ENCODE data around the gene RALGDS.

Gene RALGDS

DNA sequence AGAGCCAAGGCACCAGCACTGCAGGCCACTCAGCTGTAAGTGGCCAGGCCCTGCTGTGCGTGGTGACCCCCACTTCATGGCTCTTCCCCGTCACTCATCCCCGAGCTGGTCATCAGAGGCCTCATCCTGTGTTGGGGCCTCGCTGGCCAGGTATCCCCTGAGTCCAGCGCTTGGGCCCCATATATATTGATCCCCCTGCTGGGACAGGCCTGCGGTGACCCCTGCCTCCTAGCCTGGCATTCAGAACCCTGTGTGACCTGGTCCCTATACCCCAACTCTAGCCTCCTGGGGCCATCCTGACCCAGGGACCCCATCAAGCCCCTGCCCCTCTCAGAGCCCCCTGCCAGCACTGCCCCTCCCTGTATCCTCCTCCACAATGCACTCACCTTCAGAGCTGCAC is 30.0 kb upstream of the RALGDS start:
- no peak for DNase-seq (ENCODE audit: low read depth in 2 of 2)

GRCh38 chr9:133149130-133150015 is 28.3 kb upstream of the RALGDS start:
- peak; percentile 71 to 77 for DNase-seq (ENCODE audit: low read depth in 2 of 2)

DNA sequence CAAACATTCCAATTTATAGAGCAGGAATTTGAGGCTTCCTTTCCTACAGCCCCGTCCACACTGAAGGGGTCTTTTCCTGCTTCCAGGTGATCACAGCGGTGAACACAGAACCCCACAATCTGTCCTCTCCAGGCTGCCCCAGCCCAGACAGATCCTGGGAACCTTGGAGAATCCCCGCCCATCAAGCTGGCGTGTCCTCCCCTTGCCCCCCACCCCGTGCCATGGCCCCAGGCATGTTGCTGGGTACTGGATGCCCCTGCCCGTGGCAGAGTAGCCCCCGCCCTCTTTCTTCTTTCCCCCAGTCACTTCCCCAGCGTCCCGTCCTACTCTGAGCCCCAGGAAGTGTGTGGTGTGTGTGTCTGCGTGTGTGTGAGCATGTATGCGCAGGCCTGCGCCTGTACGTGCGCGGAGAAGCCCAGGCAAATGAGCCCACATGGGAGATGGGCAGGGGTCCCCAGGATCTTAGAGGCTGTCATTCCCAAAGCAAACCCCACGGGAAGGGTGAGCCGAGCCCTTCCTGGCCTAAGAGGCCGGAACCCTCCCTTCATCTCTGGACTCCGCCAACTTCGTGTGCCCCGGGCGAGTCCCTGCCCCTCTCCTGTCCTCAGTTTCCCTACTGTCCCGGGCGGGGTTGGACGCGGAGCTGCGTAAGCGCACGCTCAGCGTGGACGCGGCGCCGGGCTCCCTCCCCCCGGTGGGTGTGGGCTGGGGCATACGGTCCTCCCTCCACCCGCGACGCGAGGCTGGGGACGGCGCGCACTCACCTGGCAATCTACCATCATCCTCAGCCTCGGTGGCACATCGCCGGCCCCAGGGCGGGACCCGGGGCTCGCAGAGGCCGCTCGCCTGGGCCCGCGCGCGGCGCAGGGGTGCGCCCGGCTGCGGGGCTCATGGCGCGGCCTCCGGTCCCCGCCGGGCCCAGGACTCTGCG is 27.4 kb upstream of the RALGDS start:
- DNase-seq (ENCODE audit: low read depth in 2 of 2) = no peak

GRCh38 chr9:133147412-133148198 is 26.6 kb upstream of the RALGDS start:
- peak; percentile 79 to 80 for DNase-seq (ENCODE audit: low read depth in 2 of 2)

DNA sequence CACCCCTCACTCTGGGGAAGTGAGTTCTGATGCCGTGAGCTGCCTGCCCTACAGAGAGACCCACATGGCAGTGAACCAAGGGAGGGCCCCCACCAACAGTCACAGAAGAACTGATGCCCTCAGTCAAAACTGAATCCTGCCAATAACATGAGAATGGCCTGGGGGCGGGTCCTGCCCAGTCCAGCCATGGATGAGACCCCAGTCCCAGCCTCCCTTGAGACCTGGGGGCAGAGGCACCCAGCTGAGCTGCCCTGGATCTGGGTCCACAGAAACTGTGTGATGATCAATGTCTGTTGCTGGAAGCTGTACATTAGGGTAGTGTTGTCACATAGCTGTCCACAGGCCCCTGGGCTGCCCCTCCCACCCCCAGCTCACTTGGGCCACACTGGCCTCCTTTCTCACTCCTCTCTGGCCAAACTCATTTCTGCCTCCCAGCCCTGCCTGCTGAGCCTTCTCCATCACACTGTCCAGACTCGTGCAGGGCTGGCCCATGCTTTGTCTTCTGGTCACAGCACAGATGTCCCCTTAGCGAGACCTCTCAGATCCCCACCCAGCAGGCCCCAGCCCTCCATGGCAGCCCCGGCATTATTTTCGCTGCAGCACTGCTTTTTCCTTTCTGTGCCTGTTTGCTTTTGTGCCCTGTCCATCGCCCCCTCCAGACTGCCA is 25.8 kb upstream of the RALGDS start:
- DNase-seq (ENCODE audit: low read depth in 2 of 2) = no peak

DNA sequence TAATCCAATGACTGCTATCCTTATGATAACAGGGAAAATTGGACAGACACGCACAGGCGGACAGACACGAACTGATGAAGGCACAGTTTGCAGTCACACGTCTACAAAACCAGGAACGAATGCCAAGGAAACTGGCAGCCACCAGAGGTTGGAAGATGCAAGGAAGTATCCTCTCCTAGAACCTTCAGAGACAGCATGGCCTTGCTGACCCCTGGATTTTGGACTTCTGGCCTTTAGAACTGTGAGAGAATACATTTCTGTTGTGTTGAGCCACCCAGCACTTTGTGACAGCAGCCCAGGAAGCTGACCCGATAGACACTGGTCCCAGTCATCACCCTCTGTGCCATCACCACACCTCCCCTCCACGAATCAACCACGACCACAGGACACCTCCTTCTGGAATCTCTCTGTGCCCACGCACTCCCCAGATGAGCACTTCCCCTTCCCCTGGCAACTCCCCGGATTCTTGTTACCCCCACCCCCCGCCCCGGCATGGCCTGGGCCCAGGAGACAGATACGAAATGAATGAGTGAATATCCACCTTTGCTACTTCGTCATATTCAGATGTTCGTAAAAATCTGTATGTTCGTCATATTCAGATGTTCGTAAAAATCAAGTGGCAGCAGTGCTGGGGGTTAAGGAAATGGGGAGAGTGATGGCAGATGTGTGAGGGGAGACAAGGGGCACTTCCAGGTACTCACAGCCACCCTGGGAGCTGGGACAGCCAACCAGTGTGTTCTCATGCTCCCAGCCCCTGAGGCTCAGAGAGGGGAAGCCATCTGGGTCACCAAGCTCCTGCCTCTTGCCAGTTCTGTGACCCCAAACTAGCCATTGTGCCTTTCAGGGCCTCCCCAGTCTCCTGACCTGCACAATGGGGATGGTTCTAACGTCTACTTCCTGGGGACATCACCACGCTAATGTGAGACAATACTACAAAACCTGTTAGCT is 24.1 kb upstream of the RALGDS start:
- no peak for DNase-seq (ENCODE audit: low read depth in 2 of 2)

GRCh38 chr9:133144142-133144903 is 23.3 kb upstream of the RALGDS start:
- DNase-seq (ENCODE audit: low read depth in 2 of 2) = peak; percentile 61 to 85

GRCh38 chr9:133143639-133144141 is 22.6 kb upstream of the RALGDS start:
- DNase-seq (ENCODE audit: low read depth in 2 of 2) = no peak

GRCh38 chr9:133142684-133143622 is 21.9 kb upstream of the RALGDS start:
- no peak for DNase-seq (ENCODE audit: low read depth in 2 of 2)

GRCh38 chr9:133141833-133142595 is 21.0 kb upstream of the RALGDS start:
- no peak for DNase-seq (ENCODE audit: low read depth in 2 of 2)

DNA sequence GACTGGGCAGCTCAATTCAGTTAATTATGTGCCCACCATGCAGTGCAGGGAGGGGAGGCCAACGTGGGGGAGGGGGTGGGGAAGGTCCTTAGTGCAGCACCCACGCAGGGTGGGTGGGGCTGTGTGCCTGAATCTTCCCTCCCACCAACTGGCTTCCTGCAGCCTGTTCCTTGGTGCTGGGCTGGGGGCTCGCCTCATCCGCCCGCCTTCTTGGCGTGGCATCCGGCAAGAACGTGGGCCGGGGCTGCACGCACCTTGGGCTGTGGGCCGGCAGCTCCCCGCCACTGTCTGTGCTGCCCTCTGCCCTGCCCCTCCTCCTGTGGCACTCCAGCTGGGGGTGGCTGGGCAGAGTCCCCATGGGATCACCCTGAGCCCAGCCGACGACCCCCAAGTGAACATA is 19.6 kb upstream of the RALGDS start:
- DNase-seq (ENCODE audit: low read depth in 2 of 2) = no peak

GRCh38 chr9:133140174-133140505 is 19.1 kb upstream of the RALGDS start:
- DNase-seq (ENCODE audit: low read depth in 2 of 2) = no peak

DNA sequence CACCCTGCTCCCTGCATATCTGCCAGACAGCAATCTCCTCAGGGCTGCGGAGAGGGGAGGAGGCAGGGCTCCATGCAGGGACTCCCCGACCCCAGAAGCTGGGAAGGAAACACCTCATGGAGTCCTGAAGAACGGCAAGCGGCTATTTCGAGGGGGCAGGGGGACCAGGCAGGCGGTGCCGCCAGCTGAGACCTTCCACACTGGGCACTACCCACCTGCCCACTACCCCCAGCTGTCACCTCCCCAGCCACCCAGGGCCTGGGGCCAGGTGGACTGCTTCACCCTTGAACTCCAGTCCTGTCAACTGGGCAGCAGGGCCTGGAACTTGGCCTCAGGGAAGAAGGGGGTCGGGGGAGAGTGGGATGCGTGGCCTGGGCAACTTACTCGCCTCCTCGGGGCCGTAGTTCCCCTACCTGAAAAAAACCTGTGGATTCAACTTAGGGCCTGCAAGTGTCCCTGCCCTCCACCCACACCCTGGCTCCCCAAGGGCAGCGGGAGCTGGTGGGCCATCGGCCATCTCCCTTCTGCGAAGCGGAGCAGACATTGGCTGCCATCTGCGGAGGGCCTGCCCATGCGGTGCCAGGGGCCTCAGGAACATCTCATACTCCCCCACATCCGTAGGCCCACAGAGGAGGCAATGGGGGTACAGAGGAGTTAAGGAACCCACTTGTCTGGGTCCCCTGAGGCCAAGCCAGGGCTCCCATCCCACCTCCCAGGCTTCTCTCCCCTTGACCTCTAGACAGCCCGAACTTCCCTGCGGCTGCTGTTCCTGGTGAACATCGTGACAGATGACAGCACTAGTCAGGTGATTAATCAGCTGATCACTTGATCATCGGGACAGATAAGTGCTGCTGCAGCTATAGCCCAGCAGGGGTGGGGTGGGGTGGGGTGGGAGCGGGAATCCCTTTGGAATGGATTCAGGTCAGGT is 18.5 kb upstream of the RALGDS start:
- no peak for DNase-seq (ENCODE audit: low read depth in 2 of 2)

DNA sequence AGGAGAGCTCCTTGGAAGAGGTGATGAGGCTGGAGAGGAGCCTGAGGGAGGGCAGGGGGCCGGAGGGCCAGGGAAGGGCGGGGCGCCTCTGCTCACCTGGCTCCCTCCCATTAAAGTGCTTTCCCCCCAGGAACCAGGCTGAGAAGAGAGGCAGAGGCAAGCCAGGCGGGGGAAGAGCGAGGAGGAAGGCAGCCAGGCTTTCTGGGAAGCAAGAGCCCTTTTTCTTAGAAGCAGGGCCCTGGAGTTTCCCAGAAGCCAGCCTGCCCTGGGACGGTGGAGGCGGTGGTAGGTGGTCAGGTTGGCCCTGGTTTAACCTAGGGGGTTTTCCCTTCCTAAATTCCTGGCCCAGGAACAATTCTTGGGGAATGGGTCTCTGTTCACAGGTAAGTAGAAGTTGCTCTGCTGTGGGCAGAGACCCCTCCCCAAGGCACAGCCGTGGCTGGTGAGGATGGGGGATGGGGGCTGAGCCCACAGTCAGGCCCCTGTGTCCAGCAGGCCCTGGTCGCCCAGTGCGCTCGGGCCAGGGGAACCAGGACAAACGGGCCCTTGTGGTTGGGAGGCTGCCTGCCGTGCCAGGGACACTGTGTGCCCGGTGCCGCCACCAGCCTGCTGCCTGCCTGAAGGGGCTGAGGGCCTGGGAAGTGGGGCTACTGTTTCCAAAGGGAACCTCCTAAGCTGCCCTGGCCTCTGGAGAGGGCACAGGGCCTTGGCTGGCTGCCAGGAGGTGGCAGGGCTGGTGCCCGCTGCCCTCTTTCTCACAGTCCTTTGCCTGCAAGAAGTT is 16.6 kb upstream of the RALGDS start:
- no peak for DNase-seq (ENCODE audit: low read depth in 2 of 2)

DNA sequence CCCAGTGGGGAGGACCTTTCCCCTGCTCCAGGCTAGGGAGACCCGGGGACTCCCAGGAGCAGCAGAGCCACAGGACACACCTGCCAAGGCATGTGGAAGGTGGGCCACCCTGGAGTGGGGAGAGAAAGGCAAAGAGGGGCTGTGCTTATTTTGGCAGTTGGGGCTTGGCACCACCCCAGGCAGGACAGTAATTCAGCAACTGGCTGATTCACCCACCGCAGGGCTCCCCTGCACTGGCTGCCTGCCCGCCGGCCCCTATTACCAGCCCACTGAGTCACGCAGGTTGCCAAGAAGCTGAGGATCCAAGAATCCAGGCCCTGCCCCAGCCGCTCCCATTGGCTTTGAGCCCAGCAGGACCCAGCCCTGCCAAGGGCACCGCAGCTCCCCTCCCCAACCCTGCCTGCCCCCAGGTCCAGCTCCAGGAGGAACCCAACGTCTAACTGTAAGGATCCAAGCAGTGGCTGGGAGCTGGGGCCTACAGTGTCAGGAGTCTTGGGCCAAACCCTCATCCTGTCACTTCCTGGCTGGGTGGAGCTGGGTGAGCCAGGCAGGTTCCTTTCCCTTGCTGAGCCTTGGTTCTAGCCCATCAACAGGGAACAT is 14.2 kb upstream of the RALGDS start:
- no peak for DNase-seq (ENCODE audit: low read depth in 2 of 2)
